Measurements from ENCODE around the gene TK1. TPM values are rescaled to one million over a fixed set of nuclear protein-coding genes. Genes with fewer than 3 reads are reported as not detected.

The TK1 gene
- total RNA-seq, 2 donors from 2014 or later, result 81.0 to 97.4 TPM

DNA sequence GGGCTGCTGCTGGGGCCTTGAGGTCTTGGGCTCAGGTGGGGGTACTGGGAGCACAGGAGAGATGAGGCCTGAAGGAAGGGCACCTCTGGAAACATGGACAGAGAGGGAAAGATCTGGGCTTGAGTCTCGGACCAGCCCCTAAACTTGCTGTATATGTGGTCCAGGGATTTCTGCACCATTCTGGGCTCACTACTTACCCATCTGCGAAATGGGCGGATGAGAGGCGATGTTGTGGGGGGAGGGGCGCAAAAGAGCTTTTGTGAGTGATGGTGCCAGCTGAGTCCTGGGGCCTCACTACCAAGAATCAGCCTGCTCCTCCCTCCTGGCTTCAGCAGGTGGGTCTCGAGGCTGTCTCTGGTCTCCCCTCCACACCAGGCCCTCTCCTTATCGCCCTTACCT, 40.4 kb downstream of the TK1 start:
- Histone ChIP-seq H3K4me3 (ENCODE audit: low read length) (no peak overlapping the region), H3K4me1 (ENCODE audit: control insufficient read depth, insufficient read depth, low read length) (no peaks in the 10 kb centered on the region), H3K9ac (ENCODE audit: extremely low read depth, low read length, poor library complexity, severe bottlenecking) (no peak overlapping the region), H3K9me3 (ENCODE audit: control insufficient read depth, low read length) (no peaks in the 10 kb centered on the region), H3K27me3 (ENCODE audit: control insufficient read depth, insufficient read depth, low read length, poor library complexity, severe bottlenecking) (no peaks in the 10 kb centered on the region), H3K27ac (ENCODE audit: low read depth, low read length) (no peak overlapping the region), H3K36me3 (ENCODE audit: control insufficient read depth, insufficient read depth, low read length) (no peaks in the 10 kb centered on the region)
- no peaks in the 10 kb centered on the region for H3K36me3 Mint-ChIP-seq (ENCODE audit: low read depth)
- peaks cover 1% of the 10 kb centered on the region for H3K4me1 Mint-ChIP-seq
- 80 to 89% methylated on average over 1 to 7 of the region's 7 CpGs for WGBS, 2 experiments (ENCODE audit: insufficient coverage in 1 of 2, insufficient read length in 1 of 2)
- no peak for DNase-seq
- H3K27ac Mint-ChIP-seq, result no peak overlapping the region
- H3K9me3 Mint-ChIP-seq, result no peaks in the 10 kb centered on the region
- TF ChIP-seq, protein P1, sequence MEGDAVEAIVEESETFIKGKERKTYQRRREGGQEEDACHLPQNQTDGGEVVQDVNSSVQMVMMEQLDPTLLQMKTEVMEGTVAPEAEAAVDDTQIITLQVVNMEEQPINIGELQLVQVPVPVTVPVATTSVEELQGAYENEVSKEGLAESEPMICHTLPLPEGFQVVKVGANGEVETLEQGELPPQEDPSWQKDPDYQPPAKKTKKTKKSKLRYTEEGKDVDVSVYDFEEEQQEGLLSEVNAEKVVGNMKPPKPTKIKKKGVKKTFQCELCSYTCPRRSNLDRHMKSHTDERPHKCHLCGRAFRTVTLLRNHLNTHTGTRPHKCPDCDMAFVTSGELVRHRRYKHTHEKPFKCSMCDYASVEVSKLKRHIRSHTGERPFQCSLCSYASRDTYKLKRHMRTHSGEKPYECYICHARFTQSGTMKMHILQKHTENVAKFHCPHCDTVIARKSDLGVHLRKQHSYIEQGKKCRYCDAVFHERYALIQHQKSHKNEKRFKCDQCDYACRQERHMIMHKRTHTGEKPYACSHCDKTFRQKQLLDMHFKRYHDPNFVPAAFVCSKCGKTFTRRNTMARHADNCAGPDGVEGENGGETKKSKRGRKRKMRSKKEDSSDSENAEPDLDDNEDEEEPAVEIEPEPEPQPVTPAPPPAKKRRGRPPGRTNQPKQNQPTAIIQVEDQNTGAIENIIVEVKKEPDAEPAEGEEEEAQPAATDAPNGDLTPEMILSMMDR (conservative IDR thresholded peaks at IDR 0.05), result no peak
- no peak overlapping the region for H3K4me3 Mint-ChIP-seq
- H3K27me3 Mint-ChIP-seq (ENCODE audit: insufficient read depth), result peaks cover 8% of the 10 kb centered on the region

DNA sequence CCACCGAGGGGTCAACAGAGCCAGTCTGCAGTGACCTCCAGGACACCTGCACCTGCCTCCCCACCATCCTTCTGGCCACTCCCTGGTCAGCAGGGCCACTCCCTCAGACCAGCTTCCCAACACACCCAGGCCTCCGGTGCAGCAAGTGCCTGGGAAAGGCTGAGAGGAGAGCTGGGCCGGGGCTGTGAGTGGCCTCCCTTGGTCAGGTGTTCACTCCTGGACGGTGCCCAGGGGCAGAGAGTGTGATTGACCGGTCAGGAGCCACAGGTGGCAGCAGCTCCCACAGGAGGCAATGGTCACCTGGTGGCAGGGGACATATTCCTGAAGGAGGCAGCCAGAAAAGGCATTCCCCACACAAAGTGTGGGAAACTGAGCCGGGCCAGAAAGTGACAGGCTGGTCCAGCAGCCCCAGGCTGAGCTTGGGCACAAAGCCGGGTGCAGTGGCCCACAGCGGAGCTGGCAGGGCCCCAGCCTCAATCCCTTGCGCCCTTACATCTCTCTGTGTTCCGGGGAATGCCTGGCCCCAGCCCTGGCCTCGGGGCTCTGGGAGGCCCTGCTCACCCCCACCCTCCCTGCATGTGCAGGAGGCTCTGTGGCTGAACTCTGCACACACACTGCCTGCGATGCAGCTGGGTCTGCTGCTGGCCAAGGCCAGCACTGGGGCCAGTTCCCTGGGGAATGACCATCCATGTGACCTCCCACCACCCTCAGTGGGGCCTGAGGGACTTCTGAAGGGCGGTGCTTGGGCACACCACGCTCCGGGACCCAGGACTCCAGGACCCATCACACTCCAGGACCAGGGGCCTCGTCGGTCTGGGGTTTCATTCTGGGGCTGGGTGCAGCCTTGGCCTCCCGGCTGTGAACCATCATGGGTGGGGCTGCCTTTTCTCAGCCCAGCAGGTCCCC, 41.9 kb downstream of the TK1 start:
- peak; percentile 53 for DNase-seq
- no peak overlapping the region for H3K4me3 Mint-ChIP-seq
- no peak overlapping the region for H3K27ac ChIP-seq (ENCODE audit: low read depth, low read length)
- H3K36me3 ChIP-seq (ENCODE audit: control insufficient read depth, insufficient read depth, low read length), result no peaks in the 10 kb centered on the region
- H3K9me3 Mint-ChIP-seq, result no peaks in the 10 kb centered on the region
- 92 to 95% methylated on average over 12 to 18 of the region's 18 CpGs for WGBS, 2 experiments (ENCODE audit: insufficient coverage in 1 of 2, insufficient read length in 1 of 2)
- no peaks in the 10 kb centered on the region for H3K27me3 ChIP-seq (ENCODE audit: control insufficient read depth, insufficient read depth, low read length, poor library complexity, severe bottlenecking)
- TF ChIP-seq, protein P1 (conservative IDR thresholded peaks at IDR 0.05), result no peak
- H3K36me3 Mint-ChIP-seq (ENCODE audit: low read depth), result no peaks in the 10 kb centered on the region
- H3K27me3 Mint-ChIP-seq (ENCODE audit: insufficient read depth), result peaks cover 10% of the 10 kb centered on the region
- H3K4me1 ChIP-seq (ENCODE audit: control insufficient read depth, insufficient read depth, low read length), result no peaks in the 10 kb centered on the region
- H3K9me3 ChIP-seq (ENCODE audit: control insufficient read depth, low read length), result no peaks in the 10 kb centered on the region
- no peak overlapping the region for H3K27ac Mint-ChIP-seq
- H3K9ac ChIP-seq (ENCODE audit: extremely low read depth, low read length, poor library complexity, severe bottlenecking), result no peak overlapping the region
- no peaks in the 10 kb centered on the region for H3K4me1 Mint-ChIP-seq
- no peak overlapping the region for H3K4me3 ChIP-seq (ENCODE audit: low read length)

DNA sequence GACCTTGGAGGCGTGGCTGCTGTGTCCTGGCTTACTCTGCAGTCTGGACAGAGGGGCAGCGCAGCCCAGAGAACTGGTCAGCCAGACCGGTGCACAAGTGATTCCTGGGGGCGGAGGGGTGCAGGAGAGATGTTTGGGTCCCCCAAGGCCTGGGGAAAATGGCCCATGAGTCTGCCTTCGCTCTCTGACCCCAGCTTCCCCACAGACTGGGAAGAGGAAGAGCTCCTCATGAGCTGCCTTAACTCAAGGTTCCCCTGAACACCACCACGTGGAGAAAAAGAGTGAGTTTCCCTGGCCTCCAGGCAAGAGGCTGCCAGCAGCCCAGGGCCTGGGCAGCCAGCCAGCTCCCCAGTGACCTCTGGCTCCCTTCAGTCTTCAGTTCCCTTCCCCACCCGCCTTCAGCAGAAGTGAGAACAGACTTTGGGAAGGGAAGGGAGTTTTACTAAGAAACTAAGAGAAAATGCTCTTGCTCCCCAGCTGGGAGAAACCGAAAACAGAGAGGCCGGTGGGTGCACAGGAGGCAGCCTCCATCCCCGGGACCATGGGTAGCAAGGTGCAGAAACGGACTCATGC, 42.6 kb downstream of the TK1 start:
- no peaks in the 10 kb centered on the region for H3K4me1 ChIP-seq (ENCODE audit: control insufficient read depth, insufficient read depth, low read length)
- no peak overlapping the region for H3K4me3 ChIP-seq (ENCODE audit: low read length)
- no peaks in the 10 kb centered on the region for H3K27me3 ChIP-seq (ENCODE audit: control insufficient read depth, insufficient read depth, low read length, poor library complexity, severe bottlenecking)
- DNase-seq, result peak; percentile 54
- no peak overlapping the region for H3K27ac Mint-ChIP-seq
- no peaks in the 10 kb centered on the region for H3K9me3 Mint-ChIP-seq
- no peak overlapping the region for H3K27ac ChIP-seq (ENCODE audit: low read depth, low read length)
- H3K9ac ChIP-seq (ENCODE audit: extremely low read depth, low read length, poor library complexity, severe bottlenecking), result no peak overlapping the region
- peaks cover 10% of the 10 kb centered on the region for H3K27me3 Mint-ChIP-seq (ENCODE audit: insufficient read depth)
- TF ChIP-seq, protein P1 (conservative IDR thresholded peaks at IDR 0.05), result no peak
- H3K4me1 Mint-ChIP-seq, result no peaks in the 10 kb centered on the region
- no peaks in the 10 kb centered on the region for H3K36me3 ChIP-seq (ENCODE audit: control insufficient read depth, insufficient read depth, low read length)
- no peak overlapping the region for H3K4me3 Mint-ChIP-seq
- WGBS, 2 experiments (ENCODE audit: insufficient coverage in 1 of 2, insufficient read length in 1 of 2), result 86 to 94% methylated on average over 6 to 11 of the region's 11 CpGs
- no peaks in the 10 kb centered on the region for H3K36me3 Mint-ChIP-seq (ENCODE audit: low read depth)
- H3K9me3 ChIP-seq (ENCODE audit: control insufficient read depth, low read length), result no peaks in the 10 kb centered on the region

Data from endodermal cell (in vitro differentiated cells).